CD4-positive, alpha-beta memory T cell (primary cell): Measurements from ENCODE around the gene TBL1XR1. TPM values are rescaled to one million over a fixed set of nuclear protein-coding genes. Genes with fewer than 3 reads are reported as not detected.

ENCODE experiments used
- CTCF ChIA-PET: fragments of 350-600 bp; sonication (Branson Sonifier 250); formaldehyde crosslinking; loops from one replicate; lab custom pipeline; 2021; ENCODE audit warnings: inconsistent platforms; ENCODE audit not compliant: partially characterized antibody; lab: Charles Lee
- POLR2A ChIA-PET: fragments of 350-600 bp; sonication (Branson Sonifier 250); formaldehyde crosslinking; loops from one replicate; lab custom pipeline; 2021; ENCODE audit not compliant: partially characterized antibody; lab: Charles Lee
- DNase-seq, 5 donors: peaks; one replicate each; pipeline versions ENCODE4 v3.0.0 to v3.0.0-alpha.2; 2020 to 2022; ENCODE audit warnings: mixed read lengths in 1 of 5
- H3K27ac ChIP-seq: one replicate; pipeline ENCODE4 v1.7.0; 2013; ENCODE audit warnings: low read depth, low read length
- H3K27me3 ChIP-seq: 2 replicates; pipeline ENCODE4 v1.7.0; 2013; ENCODE audit warnings: mild to moderate bottlenecking, low read length, moderate library complexity; ENCODE audit not compliant: insufficient read depth
- H3K36me3 ChIP-seq: 2 replicates; pipeline ENCODE4 v1.7.0; 2013; ENCODE audit warnings: mild to moderate bottlenecking, low read length, moderate library complexity; ENCODE audit not compliant: insufficient read depth
- H3K4me1 ChIP-seq: 2 replicates; pipeline ENCODE4 v1.7.0; 2013; ENCODE audit warnings: mild to moderate bottlenecking, low read length, moderate library complexity; ENCODE audit not compliant: insufficient read depth
- H3K4me3 ChIP-seq, 2 donors: one replicate each; pipeline ENCODE4 v1.7.0; 2013; ENCODE audit warnings: low read length in 2 of 2, mild to moderate bottlenecking in 1 of 2
- H3K9me3 ChIP-seq, 2 donors: one replicate each; pipeline ENCODE4 v1.7.0; 2013; ENCODE audit warnings: low read length in 2 of 2, control low read depth in 1 of 2; ENCODE audit not compliant: control insufficient read depth in 1 of 2
- H3K27ac Mint-ChIP-seq, 7 donors: one replicate each; pipeline ENCODE4 v1.8.0; 2020 to 2021; ENCODE audit warnings: mixed read lengths in 7 of 7, mild to moderate bottlenecking in 6 of 7, inconsistent platforms in 3 of 7, moderate library complexity in 3 of 7
- H3K27me3 Mint-ChIP-seq, 2 donors: one replicate each; pipeline ENCODE4 v1.8.0; 2020 to 2021; ENCODE audit warnings: mixed read lengths in 2 of 2
- H3K36me3 Mint-ChIP-seq, 2 donors: one replicate each; pipeline ENCODE4 v1.8.0; 2020 to 2021; ENCODE audit warnings: mixed read lengths in 2 of 2, inconsistent platforms in 1 of 2, mild to moderate bottlenecking in 1 of 2
- H3K4me1 Mint-ChIP-seq, 4 donors: one replicate each; pipeline ENCODE4 v1.8.0; 2020 to 2021; ENCODE audit warnings: mixed read lengths in 4 of 4, mild to moderate bottlenecking in 1 of 4
- H3K4me3 Mint-ChIP-seq, 8 donors: one replicate each; pipeline ENCODE4 v1.8.0; 2020 to 2021; ENCODE audit warnings: mixed read lengths in 8 of 8, mild to moderate bottlenecking in 7 of 8, moderate library complexity in 6 of 8, inconsistent platforms in 3 of 8
- H3K9me3 Mint-ChIP-seq, 8 donors: one replicate each; pipeline ENCODE4 v1.8.0; 2020 to 2021; ENCODE audit warnings: mixed read lengths in 8 of 8, mild to moderate bottlenecking in 5 of 8, inconsistent platforms in 3 of 8, moderate library complexity in 1 of 8
- intact Hi-C: fragments of 100-400 bp; cut with micrococcal nuclease; formaldehyde crosslinking; loops from one replicate; pipeline ENCODE4 v1.15.1; 2023
- polyA plus RNA-seq, 2 donors: library from polyadenylated mRNA; unstranded; fragments of 300-500 nt; fragmentation: Illumina TruSeq; gene quantifications; one replicate each; pipeline ENCODE4 v1.2.3, GENCODE V29; 2021
- total RNA-seq, 2 experiments: library from RNA; stranded (reverse); gene quantifications; one replicate each; pipeline ENCODE4 v1.2.3, GENCODE V29; 2021

TBL1XR1 gene
- total and polyA plus RNA-seq, 4 experiments from 2014 or later: 20.1 to 172 (median 100) TPM

DNA sequence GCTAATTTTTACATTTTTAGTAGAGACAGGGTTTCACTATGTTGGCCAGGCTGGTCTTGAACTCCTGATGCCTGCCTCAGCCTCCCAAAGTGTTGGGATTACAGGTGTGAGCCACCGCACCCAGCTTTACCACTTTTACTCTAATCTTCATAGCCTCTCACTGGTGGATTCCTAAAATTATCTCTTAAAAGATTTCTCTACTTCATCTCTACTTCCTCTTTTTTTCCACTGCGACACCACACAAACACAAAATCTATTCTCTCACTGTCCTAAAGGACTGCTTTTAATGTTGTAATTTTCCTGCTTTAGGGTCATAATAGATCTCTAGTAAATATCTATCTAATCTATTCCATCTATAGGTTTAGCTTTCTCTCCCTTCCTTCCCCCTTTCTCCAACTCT lies 34.0 kb upstream of the TBL1XR1 start:
- H3K27ac Mint-ChIP-seq: no peak overlapping the region
- no peaks in the 10 kb centered on the region for H3K36me3 Mint-ChIP-seq
- intact Hi-C loops: no loop called here
- Histone ChIP-seq H3K27ac (no peak overlapping the region), H3K4me1 (no peaks in the 10 kb centered on the region), H3K4me3 (no peak overlapping the region), H3K9me3 (no peaks in the 10 kb centered on the region), H3K36me3 (no peaks in the 10 kb centered on the region), H3K27me3 (no peaks in the 10 kb centered on the region)
- ChIA-PET POLR2A (interaction anchor here (1.6 kb wide), 1 partner anchor 33 kb away, joined by 3 read pairs; no protein-coding TSS in a partner anchor), CTCF (interaction anchor here (1.4 kb wide), 1 partner anchor 129 kb away, joined by 6 read pairs; no protein-coding TSS in a partner anchor)
- H3K27me3 Mint-ChIP-seq: no peaks in the 10 kb centered on the region
- no peak for DNase-seq
- no peaks in the 10 kb centered on the region for H3K9me3 Mint-ChIP-seq
- peaks cover 0 to 5% (median 2%) of the 10 kb centered on the region in 4 donors for H3K4me1 Mint-ChIP-seq
- no peak overlapping the region for H3K4me3 Mint-ChIP-seq

DNA sequence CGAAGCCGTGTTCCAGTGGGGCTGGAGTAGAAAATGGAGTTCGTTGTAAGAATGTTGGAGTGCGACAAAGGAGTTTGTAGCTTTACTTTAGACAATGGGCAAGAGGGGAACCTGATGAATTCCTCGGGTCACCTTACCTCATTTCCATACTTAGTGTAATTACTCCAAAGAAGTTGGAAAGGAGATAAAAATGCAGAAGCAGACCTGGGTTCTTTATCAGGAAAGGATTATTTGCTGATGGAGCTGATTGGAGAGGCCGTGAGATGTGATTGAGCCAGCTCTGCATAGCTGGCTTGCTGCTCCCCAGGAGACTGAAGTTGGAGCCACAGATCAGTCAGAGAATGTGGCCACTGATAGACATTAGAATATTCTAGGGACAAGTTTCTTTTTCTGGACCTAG lies 33.4 kb upstream of the TBL1XR1 start:
- H3K4me3 Mint-ChIP-seq: no peak overlapping the region
- Histone ChIP-seq H3K27me3 (no peaks in the 10 kb centered on the region), H3K4me1 (no peaks in the 10 kb centered on the region), H3K9me3 (no peaks in the 10 kb centered on the region), H3K36me3 (no peaks in the 10 kb centered on the region), H3K27ac (no peak overlapping the region), H3K4me3 (no peak overlapping the region)
- H3K9me3 Mint-ChIP-seq: no peaks in the 10 kb centered on the region
- POLR2A ChIA-PET: interaction anchor here (1.6 kb wide), 1 partner anchor 32 kb away, joined by 3 read pairs; no protein-coding TSS in a partner anchor
- CTCF ChIA-PET: interaction anchor here (1.1 to 1.4 kb wide), 2 partner anchors 13 to 129 kb away, joined by 3 to 6 read pairs; no protein-coding TSS in a partner anchor
- peaks cover 0 to 5% (median 2%) of the 10 kb centered on the region in 4 donors for H3K4me1 Mint-ChIP-seq
- no peak overlapping the region for H3K27ac Mint-ChIP-seq
- intact Hi-C loops: no loop called here
- H3K27me3 Mint-ChIP-seq: no peaks in the 10 kb centered on the region
- DNase-seq: no peak
- H3K36me3 Mint-ChIP-seq: no peaks in the 10 kb centered on the region

DNA sequence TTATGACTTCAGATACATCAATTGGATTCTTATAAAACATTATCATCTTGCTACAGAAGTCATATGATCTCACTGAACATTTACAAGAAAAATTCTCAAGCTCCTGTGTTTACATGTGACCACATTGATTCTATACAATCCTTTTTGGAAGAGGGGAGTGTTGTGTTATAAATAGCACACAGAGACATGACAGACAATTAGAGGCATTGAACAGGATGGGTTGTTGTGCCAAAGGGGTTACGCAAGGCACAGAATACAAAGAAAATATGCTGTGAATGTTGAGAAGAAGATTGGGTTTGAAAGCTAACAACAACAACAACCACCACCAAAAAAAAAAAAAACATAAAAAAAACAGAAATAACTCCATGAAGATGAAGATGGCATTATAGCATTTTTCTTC lies 32.5 kb upstream of the TBL1XR1 start:
- DNase-seq: no peak
- intact Hi-C loops: no loop called here
- Histone ChIP-seq H3K27ac (no peak overlapping the region), H3K9me3 (no peaks in the 10 kb centered on the region), H3K4me1 (peaks cover 1% of the 10 kb centered on the region), H3K36me3 (no peaks in the 10 kb centered on the region), H3K4me3 (no peak overlapping the region), H3K27me3 (no peaks in the 10 kb centered on the region)
- ChIA-PET POLR2A (no interaction called here), CTCF (interaction anchor here (1.1 to 1.4 kb wide), 2 partner anchors 14 to 130 kb away, joined by 3 to 6 read pairs; no protein-coding TSS in a partner anchor)
- Mint-ChIP-seq H3K4me3 (no peak overlapping the region), H3K36me3 (no peaks in the 10 kb centered on the region), H3K27ac (peak overlapping the region in 1 of 7 donors; percentile 64), H3K9me3 (no peaks in the 10 kb centered on the region), H3K4me1 (peaks cover 0 to 6% (median 3%) of the 10 kb centered on the region in 4 donors), H3K27me3 (no peaks in the 10 kb centered on the region)

DNA sequence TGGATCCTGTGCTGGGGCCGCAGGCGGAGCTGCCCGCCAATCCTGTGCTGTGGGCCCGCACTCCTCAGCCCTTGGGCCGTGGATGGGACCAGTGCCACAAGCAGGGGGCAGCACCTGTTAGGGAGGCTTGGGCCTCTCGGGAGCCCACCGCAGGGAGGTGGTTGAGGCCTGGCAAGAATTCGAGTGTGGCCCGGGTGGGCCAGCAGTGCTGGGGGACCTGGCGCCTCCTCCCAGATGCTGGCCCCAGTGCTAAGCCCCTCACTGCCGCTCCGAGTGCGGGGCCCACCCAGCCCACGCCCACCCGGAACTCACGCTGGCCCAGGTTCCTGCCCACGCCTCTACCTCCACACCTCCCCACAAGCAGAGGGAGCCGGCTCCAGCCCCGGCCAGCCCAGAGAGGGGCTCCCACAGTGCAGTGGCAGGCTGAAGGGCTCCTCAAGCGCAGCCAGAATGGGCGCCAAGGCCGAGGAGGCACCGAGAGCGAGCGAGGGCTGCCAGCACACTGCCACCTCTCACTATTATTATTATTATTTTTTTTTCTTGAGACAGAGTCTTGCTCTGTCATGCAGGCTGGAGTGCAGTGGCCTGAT lies 31.4 kb upstream of the TBL1XR1 start:
- Mint-ChIP-seq H3K9me3 (no peaks in the 10 kb centered on the region), H3K27me3 (no peaks in the 10 kb centered on the region), H3K27ac (no peak overlapping the region), H3K36me3 (no peaks in the 10 kb centered on the region), H3K4me1 (peaks cover 7 to 17% (median 10%) of the 10 kb centered on the region in 4 donors), H3K4me3 (no peak overlapping the region)
- POLR2A ChIA-PET: no interaction called here
- no peak overlapping the region for H3K27ac ChIP-seq
- no peak for DNase-seq
- H3K4me3 ChIP-seq: no peak overlapping the region
- CTCF ChIA-PET: no interaction called here
- H3K4me1 ChIP-seq: peaks cover 12% of the 10 kb centered on the region
- no peaks in the 10 kb centered on the region for H3K36me3 ChIP-seq
- H3K27me3 ChIP-seq: no peaks in the 10 kb centered on the region
- H3K9me3 ChIP-seq: no peaks in the 10 kb centered on the region
- intact Hi-C loops: no loop called here

DNA sequence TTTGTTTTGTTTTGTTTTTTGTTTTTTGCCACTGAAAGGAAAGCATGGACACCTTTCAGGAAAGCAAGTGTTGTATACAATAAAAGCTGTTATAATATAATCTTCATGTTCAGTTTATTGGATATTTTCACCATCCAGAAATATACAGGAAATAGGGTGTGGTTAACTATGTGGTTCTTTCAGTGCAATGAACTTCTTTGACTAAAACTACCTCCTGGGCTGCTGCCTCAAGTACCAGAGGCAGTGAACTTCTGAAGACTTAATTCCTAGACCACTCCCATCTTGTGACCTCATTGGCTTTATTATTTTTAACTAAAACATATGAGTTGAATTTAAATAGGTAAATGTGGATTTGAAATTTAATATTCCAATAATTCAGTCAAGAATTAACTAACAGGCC lies 27.1 kb upstream of the TBL1XR1 start:
- H3K27me3 ChIP-seq: no peaks in the 10 kb centered on the region
- peaks cover 15 to 29% (median 23%) of the 10 kb centered on the region in 4 donors for H3K4me1 Mint-ChIP-seq
- H3K4me3 Mint-ChIP-seq: peak overlapping the region in 2 of 8 donors; percentile 1 to 44
- no peak overlapping the region for H3K4me3 ChIP-seq
- H3K9me3 ChIP-seq: no peaks in the 10 kb centered on the region
- no peaks in the 10 kb centered on the region for H3K36me3 Mint-ChIP-seq
- no peaks in the 10 kb centered on the region for H3K27me3 Mint-ChIP-seq
- H3K27ac Mint-ChIP-seq: peak overlapping the region in 4 of 7 donors; percentile 10 to 60 (median 15)
- intact Hi-C loops: no loop called here
- no peaks in the 10 kb centered on the region for H3K9me3 Mint-ChIP-seq
- ChIA-PET POLR2A (interaction anchor here (1.4 to 1.5 kb wide), 2 partner anchors 25 to 28 kb away, joined by 5 to 7 read pairs; no protein-coding TSS in a partner anchor), CTCF (interaction anchor here (1.1 kb wide), 1 partner anchor 11 kb away, joined by 3 read pairs; no protein-coding TSS in a partner anchor)
- peaks cover 13% of the 10 kb centered on the region for H3K4me1 ChIP-seq
- no peak overlapping the region for H3K27ac ChIP-seq
- DNase-seq: peak in 4 of 5 donors; percentile 9 to 32 (median 20)
- H3K36me3 ChIP-seq: no peaks in the 10 kb centered on the region

DNA sequence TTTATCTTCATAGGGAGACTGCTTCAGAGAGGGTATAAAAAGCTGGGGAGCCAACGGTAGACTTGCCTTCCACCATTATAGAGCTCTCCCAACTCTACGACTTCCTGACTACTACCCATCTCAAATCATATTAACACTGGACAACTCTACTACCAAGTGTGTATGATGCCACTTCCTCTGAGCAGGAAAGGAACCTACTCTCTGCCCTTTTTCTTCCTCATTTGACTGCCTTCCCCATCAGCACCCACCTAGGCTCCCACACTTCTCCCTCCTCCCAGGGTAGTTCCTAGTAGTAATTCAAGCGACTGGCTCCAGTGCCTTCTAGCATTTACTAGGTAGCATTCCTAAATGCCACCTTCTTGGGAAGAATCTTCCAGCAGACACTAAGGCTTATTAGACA lies 24.5 kb upstream of the TBL1XR1 start:
- no peak for DNase-seq
- H3K36me3 ChIP-seq: no peaks in the 10 kb centered on the region
- intact Hi-C loops: loop anchor here (2.0 kb wide), 1 partner anchor 23 kb away; no protein-coding TSS in a partner anchor
- Mint-ChIP-seq H3K4me3 (no peak overlapping the region), H3K9me3 (no peaks in the 10 kb centered on the region), H3K36me3 (no peaks in the 10 kb centered on the region), H3K27ac (peak overlapping the region in 2 of 7 donors; percentile 5 to 7), H3K4me1 (peaks cover 15 to 26% (median 21%) of the 10 kb centered on the region in 4 donors), H3K27me3 (no peaks in the 10 kb centered on the region)
- ChIA-PET CTCF (interaction anchor here (0.7 kb wide), 1 partner anchor 11 kb away, joined by 3 read pairs; no protein-coding TSS in a partner anchor), POLR2A (no interaction called here)
- no peaks in the 10 kb centered on the region for H3K27me3 ChIP-seq
- no peak overlapping the region for H3K4me3 ChIP-seq
- no peak overlapping the region for H3K27ac ChIP-seq
- H3K4me1 ChIP-seq: peaks cover 13% of the 10 kb centered on the region
- no peaks in the 10 kb centered on the region for H3K9me3 ChIP-seq

DNA sequence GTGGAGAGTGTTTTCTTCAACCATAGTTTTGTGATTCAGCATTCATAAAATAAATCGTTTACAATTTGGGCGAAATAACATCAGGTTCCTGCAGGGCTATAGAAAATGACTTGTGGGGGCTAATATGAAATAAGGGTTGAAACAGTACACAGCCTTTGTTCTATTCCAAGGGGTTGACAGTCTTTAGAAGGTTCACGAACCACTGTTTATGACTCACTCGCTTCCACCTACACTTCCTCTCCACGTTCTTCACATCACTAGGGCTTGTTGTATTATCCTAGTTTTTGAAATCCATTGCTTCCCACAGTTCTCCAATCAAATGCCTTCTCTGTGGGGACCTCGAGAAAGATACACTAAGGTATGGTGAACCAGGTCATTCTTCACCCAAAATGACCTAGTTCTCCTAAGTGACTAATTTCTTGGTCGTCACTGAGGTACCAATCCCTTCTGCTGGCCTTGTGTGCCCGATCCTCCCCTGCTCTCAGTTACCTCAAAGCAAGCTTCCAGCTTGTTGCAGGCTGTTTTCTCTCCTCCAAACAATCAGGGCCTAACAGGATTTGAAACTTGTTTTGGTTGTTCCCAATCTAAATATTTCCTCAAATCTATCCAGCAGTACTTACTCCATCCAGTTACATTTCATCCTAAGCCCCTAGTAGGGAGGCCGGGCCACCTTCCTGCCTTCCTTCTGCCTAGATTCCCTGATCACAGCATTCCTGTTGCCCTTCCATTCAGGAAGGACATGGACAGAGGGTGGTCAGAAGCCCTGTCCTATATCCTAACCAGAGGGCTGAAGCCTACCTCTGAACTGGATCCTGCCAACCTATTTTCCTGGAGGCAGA lies 23.1 kb upstream of the TBL1XR1 start:
- DNase-seq: no peak
- POLR2A ChIA-PET: interaction anchor here (0.7 kb wide), 1 partner anchor 139 kb away, joined by 3 read pairs; no protein-coding TSS in a partner anchor
- H3K4me1 Mint-ChIP-seq: peaks cover 15 to 26% (median 21%) of the 10 kb centered on the region in 4 donors
- no peaks in the 10 kb centered on the region for H3K9me3 ChIP-seq
- H3K36me3 ChIP-seq: no peaks in the 10 kb centered on the region
- no peaks in the 10 kb centered on the region for H3K27me3 Mint-ChIP-seq
- peaks cover 13% of the 10 kb centered on the region for H3K4me1 ChIP-seq
- H3K4me3 ChIP-seq: no peak overlapping the region
- H3K4me3 Mint-ChIP-seq: no peak overlapping the region
- no peaks in the 10 kb centered on the region for H3K36me3 Mint-ChIP-seq
- H3K27ac Mint-ChIP-seq: peak overlapping the region in 2 of 7 donors; percentile 26 to 78
- CTCF ChIA-PET: no interaction called here
- no peak overlapping the region for H3K27ac ChIP-seq
- intact Hi-C loops: loop anchor here (2.0 kb wide), 1 partner anchor 22 kb away; no protein-coding TSS in a partner anchor
- H3K27me3 ChIP-seq: no peaks in the 10 kb centered on the region
- no peaks in the 10 kb centered on the region for H3K9me3 Mint-ChIP-seq
